Right lobe of liver (tissue), 4 donors: ENCODE data around the gene SRGN.

ENCODE experiments used
- POLR2A ChIP-seq: fragments of 450-650 bp; IDR thresholded peaks from one replicate; pipeline ENCODE4 v1.6.1; 2017; ENCODE audit warnings: antibody characterized with exemption, mild to moderate bottlenecking
- TF ChIP-seq, protein P1 (sequence below), 4 donors: fragments of 200-600 bp in 3 of 4; fragments of 450-650 bp in 1 of 4; IDR thresholded peaks; one replicate each; pipeline versions ENCODE4 v1.5.1 to v1.8.0; 2016 to 2022; ENCODE audit warnings: antibody characterized with exemption in 4 of 4, mild to moderate bottlenecking in 2 of 4
- donor health status: DM: no; HTN: no; CAD: no.
- donor health status: DM: no; HTN: no; CAD: no.
- donor health status: DM: no; HTN: yes; CAD: no.

DNA sequence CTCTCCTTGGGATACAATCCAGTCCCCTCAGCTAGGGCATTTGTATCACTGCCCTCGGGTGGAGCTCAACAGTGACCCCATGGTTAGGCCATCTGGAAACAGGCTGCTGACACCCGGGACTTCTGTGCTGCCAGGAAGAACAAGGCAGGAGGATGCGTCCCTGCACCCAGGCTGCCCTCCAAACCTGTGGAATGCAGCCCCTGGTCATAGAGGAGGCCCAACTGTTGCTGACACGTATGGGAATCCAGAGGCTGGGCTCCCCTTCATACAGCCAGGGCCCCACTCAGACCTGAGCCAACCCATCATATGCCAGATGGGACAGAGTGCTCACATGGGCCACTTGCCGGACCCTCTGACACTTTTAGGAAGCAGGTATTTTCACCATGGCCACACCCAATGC lies 45.5 kb upstream of the SRGN start:
- TF ChIP-seq, protein P1, sequence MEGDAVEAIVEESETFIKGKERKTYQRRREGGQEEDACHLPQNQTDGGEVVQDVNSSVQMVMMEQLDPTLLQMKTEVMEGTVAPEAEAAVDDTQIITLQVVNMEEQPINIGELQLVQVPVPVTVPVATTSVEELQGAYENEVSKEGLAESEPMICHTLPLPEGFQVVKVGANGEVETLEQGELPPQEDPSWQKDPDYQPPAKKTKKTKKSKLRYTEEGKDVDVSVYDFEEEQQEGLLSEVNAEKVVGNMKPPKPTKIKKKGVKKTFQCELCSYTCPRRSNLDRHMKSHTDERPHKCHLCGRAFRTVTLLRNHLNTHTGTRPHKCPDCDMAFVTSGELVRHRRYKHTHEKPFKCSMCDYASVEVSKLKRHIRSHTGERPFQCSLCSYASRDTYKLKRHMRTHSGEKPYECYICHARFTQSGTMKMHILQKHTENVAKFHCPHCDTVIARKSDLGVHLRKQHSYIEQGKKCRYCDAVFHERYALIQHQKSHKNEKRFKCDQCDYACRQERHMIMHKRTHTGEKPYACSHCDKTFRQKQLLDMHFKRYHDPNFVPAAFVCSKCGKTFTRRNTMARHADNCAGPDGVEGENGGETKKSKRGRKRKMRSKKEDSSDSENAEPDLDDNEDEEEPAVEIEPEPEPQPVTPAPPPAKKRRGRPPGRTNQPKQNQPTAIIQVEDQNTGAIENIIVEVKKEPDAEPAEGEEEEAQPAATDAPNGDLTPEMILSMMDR (IDR thresholded peaks at IDR 0.05) = no peak
- no peak for TF ChIP-seq POLR2A
